ENCODE measurements around the gene RBM17.

DNA sequence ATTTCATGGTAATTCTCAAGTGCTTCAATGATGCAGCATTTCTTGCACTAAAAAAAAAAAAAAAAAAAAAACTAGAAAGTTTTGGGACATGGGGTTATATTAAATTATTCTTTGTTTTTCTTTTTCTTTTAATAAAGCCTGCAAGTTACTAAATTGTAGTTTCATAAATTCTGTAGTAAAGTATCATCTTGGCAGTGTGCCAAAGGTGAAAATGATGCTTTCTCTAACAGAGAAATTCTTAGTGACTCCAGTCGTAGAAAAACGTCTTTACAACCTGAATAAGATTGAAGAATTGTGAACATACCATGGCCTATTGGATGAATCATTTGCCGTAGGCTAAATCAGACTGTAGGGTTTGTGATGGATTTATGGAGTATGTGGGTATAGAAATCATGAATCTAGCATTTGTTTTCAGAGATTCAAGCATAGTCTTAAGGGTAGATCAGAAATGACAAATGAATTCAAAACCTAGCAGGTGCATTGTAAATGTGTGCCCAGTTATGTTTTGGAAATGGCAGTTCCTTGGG is 27.1 kb downstream of the RBM17 start:
- TF ChIP-seq, protein P1, sequence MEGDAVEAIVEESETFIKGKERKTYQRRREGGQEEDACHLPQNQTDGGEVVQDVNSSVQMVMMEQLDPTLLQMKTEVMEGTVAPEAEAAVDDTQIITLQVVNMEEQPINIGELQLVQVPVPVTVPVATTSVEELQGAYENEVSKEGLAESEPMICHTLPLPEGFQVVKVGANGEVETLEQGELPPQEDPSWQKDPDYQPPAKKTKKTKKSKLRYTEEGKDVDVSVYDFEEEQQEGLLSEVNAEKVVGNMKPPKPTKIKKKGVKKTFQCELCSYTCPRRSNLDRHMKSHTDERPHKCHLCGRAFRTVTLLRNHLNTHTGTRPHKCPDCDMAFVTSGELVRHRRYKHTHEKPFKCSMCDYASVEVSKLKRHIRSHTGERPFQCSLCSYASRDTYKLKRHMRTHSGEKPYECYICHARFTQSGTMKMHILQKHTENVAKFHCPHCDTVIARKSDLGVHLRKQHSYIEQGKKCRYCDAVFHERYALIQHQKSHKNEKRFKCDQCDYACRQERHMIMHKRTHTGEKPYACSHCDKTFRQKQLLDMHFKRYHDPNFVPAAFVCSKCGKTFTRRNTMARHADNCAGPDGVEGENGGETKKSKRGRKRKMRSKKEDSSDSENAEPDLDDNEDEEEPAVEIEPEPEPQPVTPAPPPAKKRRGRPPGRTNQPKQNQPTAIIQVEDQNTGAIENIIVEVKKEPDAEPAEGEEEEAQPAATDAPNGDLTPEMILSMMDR (IDR thresholded peaks at IDR 0.05), result no peak
- no peak for TF ChIP-seq POLR2A (IDR thresholded peaks at IDR 0.05)
- no peak for TF ChIP-seq POLR2AphosphoS5 (IDR thresholded peaks at IDR 0.05)
